Loucy (cell line): ENCODE data around the gene NBL1.

Experiments used
- H2AFZ ChIP-seq: fragments of 200-600 bp; sonication (generic); 2 replicates; pipeline ENCODE4 v1.6.0; 2016; ENCODE audit warnings: antibody characterized with exemption, mild to moderate bottlenecking, low read length, moderate library complexity
- H3F3A ChIP-seq: fragments of 200-600 bp; 2 replicates; pipeline ENCODE4 v1.6.0; 2016; ENCODE audit warnings: antibody characterized with exemption, low read depth, mild to moderate bottlenecking
- H3K27me3 ChIP-seq: fragments of 200-600 bp; sonication (generic); 2 replicates; pipeline ENCODE4 v1.6.1; 2014; ENCODE audit warnings: low read length, mild to moderate bottlenecking; ENCODE audit not compliant: insufficient read depth, poor library complexity, severe bottlenecking
- H3K36me3 ChIP-seq: fragments of 200-600 bp; sonication (generic); 2 replicates; pipeline ENCODE4 v1.6.1; 2016; ENCODE audit warnings: low read length; ENCODE audit not compliant: insufficient read depth
- H3K4me1 ChIP-seq: fragments of 200-600 bp; sonication (generic); 2 replicates; pipeline ENCODE4 v1.5.1; 2014; ENCODE audit warnings: low read length, mild to moderate bottlenecking; ENCODE audit not compliant: insufficient read depth, poor library complexity, severe bottlenecking
- H3K4me2 ChIP-seq: fragments of 200-600 bp; sonication (generic); 2 replicates; pipeline ENCODE4 v1.6.0; 2014; ENCODE audit warnings: antibody characterized with exemption, low read length, low read depth, mild to moderate bottlenecking; ENCODE audit not compliant: poor library complexity, severe bottlenecking
- H3K4me3 ChIP-seq: fragments of 200-600 bp; sonication (generic); 2 replicates; pipeline ENCODE4 v1.5.1; 2014; ENCODE audit warnings: low read length, mild to moderate bottlenecking, mixed read lengths; ENCODE audit not compliant: poor library complexity, severe bottlenecking
- H3K79me2 ChIP-seq: fragments of 200-600 bp; sonication (generic); 2 replicates; pipeline ENCODE4 v1.6.1; 2014; ENCODE audit warnings: low read length; ENCODE audit not compliant: insufficient read depth
- H3K9ac ChIP-seq: fragments of 200-600 bp; sonication (generic); 2 replicates; pipeline ENCODE4 v1.6.0; 2014; ENCODE audit warnings: mild to moderate bottlenecking, low read depth, low read length, moderate library complexity; ENCODE audit not compliant: poor library complexity, severe bottlenecking
- H3K9me2 ChIP-seq: fragments of 200-600 bp; sonication (generic); replicated peaks from 2 replicates; pipeline ENCODE4 v1.6.1; 2016; ENCODE audit warnings: low read depth, low read length, mixed read lengths
- H3K9me3 ChIP-seq: fragments of 200-600 bp; sonication (generic); 2 replicates; pipeline ENCODE4 v1.6.1; 2014; ENCODE audit warnings: mild to moderate bottlenecking, antibody characterized with exemption, low read length, low read depth; ENCODE audit not compliant: insufficient read depth
- H4K20me1 ChIP-seq: fragments of 200-600 bp; sonication (generic); 2 replicates; pipeline ENCODE4 v1.6.0; 2014; ENCODE audit warnings: antibody characterized with exemption, low read length, mild to moderate bottlenecking; ENCODE audit not compliant: insufficient read depth, poor library complexity, severe bottlenecking
- CTCF ChIP-seq: fragments of 200-600 bp; sonication (generic); conservative IDR thresholded peaks from 2 replicates; pipeline ENCODE4 v1.5.1; 2014; ENCODE audit warnings: mild to moderate bottlenecking, antibody characterized with exemption, low read length
- EZH2phosphoT487 ChIP-seq: fragments of 200-600 bp; IDR thresholded peaks from 2 replicates; pipeline ENCODE4 v1.6.1; 2018; ENCODE audit warnings: antibody characterized with exemption, mild to moderate bottlenecking, moderate library complexity, borderline replicate concordance

The NBL1 gene

DNA sequence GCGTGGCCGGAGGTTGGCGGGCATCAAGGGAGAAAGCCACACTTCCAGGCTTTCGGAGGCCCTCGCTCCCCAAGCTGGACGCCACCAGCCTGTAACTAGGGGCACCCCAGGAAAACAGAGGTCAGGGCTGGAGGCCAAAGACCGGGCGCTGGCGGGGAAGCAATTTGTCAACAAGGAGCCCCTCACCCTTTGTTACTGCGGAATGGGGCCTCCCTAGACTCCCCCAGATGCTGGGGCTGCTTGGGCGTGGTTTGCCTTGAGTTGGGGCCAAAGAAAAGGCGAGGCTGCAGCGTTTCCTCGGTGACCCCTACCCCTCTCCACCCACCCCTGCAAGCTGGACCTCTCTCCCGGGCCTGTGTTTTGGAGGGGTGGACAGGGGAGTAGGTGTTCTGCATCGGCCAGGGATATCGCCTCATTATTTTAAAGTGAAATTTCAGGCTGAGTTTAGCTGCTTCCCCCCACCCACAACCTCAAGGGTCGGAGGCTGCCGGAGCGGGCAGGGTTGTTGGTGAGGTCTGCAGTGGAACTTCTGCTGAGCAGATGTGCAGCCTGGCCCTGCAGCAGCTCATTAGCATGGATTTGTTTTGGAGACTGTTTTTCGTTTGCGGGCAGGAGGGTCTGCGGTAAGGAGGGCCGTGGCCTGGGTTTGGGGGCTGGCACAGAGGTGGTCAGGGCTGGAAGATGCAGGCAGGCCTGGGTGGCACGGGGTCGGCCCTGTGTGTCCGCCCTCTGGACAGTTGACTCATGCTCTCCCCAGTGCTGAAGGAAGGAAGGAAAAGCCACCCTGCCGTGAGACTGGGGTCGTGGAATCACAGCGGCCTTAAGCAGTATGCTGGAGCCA is 1.5 kb downstream of the NBL1 start:
- no peaks in the 10 kb centered on the region for H3K4me1 ChIP-seq
- H4K20me1 ChIP-seq: no peaks in the 10 kb centered on the region
- H3K9me3 ChIP-seq: no peaks in the 10 kb centered on the region
- no peak overlapping the region for H3K4me2 ChIP-seq
- no peak overlapping the region for H3K4me3 ChIP-seq
- TF ChIP-seq CTCF: no peak
- H3K79me2 ChIP-seq: no peaks in the 10 kb centered on the region
- H3K27me3 ChIP-seq: no peaks in the 10 kb centered on the region
- H2AFZ ChIP-seq: no peak overlapping the region
- H3F3A ChIP-seq: no peaks in the 10 kb centered on the region
- no peaks in the 10 kb centered on the region for H3K36me3 ChIP-seq
- H3K9ac ChIP-seq: no peak overlapping the region
- no peaks in the 10 kb centered on the region for H3K9me2 ChIP-seq

- Histone ChIP-seq H4K20me1 (no peaks in the 10 kb centered on the region), H3K79me2 (no peaks in the 10 kb centered on the region), H2AFZ (no peak overlapping the region), H3K9me3 (no peaks in the 10 kb centered on the region), H3K4me1 (peaks cover 4% of the 10 kb centered on the region), H3K4me3 (no peak overlapping the region), H3F3A (no peaks in the 10 kb centered on the region), H3K36me3 (no peaks in the 10 kb centered on the region), H3K9me2 (no peaks in the 10 kb centered on the region), H3K9ac (no peak overlapping the region), H3K27me3 (no peaks in the 10 kb centered on the region), H3K4me2 (no peak overlapping the region)
- TF ChIP-seq EZH2phosphoT487 (no peak), CTCF (no peak)
Observed at GRCh38 chr1:19646377-19647319, 2.5 kb downstream of the NBL1 start.

GRCh38 chr1:19647643-19648042 is 3.5 kb downstream of the NBL1 start:
- Histone ChIP-seq H3K36me3 (no peaks in the 10 kb centered on the region), H3K4me1 (peaks cover 4% of the 10 kb centered on the region), H3K9ac (no peak overlapping the region), H3K9me3 (no peaks in the 10 kb centered on the region), H3K9me2 (no peaks in the 10 kb centered on the region), H2AFZ (no peak overlapping the region), H3K27me3 (no peaks in the 10 kb centered on the region), H3K4me3 (no peak overlapping the region), H3K79me2 (no peaks in the 10 kb centered on the region), H3K4me2 (no peak overlapping the region), H4K20me1 (no peaks in the 10 kb centered on the region), H3F3A (no peaks in the 10 kb centered on the region)
- no peak for TF ChIP-seq CTCF
- TF ChIP-seq EZH2phosphoT487: no peak
